Vagina (tissue), 2 donors: ENCODE data around the gene PADI3.

Experiments
- POLR2A ChIP-seq, 2 donors: fragments of 450-650 bp; IDR thresholded peaks; one replicate each; pipeline ENCODE4 v1.6.1; 2017; ENCODE audit warnings: antibody characterized with exemption in 2 of 2, mild to moderate bottlenecking in 2 of 2, moderate library complexity in 2 of 2
- POLR2AphosphoS5 ChIP-seq, 2 donors: sonication (generic); formaldehyde crosslinking; IDR thresholded peaks; one replicate each; pipeline ENCODE4 v1.9.0; 2017; ENCODE audit warnings: antibody characterized with exemption in 2 of 2, mild to moderate bottlenecking in 2 of 2, low read depth in 1 of 2; ENCODE audit not compliant: insufficient read depth in 1 of 2
- TF ChIP-seq, protein P1 (sequence below), 3 experiments: fragments of 450-650 bp in 2 of 3; fragments of 200-600 bp in 1 of 3; sonication (generic) in 1 of 3; IDR thresholded peaks; one replicate each; pipeline ENCODE4 v1.5.1; 2017 to 2019; ENCODE audit warnings: antibody characterized with exemption in 3 of 3, mild to moderate bottlenecking in 2 of 3, moderate library complexity in 2 of 3

DNA sequence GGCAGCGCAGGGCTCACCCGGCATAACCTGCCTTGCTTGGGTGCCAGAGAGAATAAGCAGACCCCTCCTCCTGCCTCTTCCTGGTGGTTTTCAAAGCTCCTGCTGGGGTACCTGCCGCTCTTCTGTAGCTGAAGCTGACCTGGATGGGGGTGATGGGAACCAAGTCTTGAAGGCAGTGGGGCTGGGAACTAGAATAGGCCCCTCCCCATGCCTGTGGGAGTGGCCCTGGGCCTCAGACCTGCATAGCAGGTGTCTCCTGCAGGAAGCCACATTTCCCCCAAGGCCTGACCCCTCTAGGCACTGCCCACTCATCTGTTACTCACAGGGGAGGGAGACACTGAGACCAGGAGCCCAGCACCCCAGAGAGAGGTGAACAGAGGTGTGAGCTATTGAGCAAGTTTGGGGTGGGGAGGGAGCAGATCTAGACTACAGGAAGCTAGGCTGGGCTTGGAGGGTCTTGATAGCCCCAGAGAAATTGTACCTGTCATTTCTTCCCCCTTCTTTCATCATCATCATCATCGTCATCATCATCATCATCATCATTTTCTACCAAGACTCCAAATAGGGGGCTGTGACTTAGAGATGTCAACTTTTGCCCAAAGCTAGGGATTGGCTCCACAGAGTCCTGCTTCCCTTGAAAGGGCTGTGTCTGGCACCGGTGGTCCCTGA, 33.9 kb upstream of the PADI3 start:
- TF ChIP-seq, protein P1, sequence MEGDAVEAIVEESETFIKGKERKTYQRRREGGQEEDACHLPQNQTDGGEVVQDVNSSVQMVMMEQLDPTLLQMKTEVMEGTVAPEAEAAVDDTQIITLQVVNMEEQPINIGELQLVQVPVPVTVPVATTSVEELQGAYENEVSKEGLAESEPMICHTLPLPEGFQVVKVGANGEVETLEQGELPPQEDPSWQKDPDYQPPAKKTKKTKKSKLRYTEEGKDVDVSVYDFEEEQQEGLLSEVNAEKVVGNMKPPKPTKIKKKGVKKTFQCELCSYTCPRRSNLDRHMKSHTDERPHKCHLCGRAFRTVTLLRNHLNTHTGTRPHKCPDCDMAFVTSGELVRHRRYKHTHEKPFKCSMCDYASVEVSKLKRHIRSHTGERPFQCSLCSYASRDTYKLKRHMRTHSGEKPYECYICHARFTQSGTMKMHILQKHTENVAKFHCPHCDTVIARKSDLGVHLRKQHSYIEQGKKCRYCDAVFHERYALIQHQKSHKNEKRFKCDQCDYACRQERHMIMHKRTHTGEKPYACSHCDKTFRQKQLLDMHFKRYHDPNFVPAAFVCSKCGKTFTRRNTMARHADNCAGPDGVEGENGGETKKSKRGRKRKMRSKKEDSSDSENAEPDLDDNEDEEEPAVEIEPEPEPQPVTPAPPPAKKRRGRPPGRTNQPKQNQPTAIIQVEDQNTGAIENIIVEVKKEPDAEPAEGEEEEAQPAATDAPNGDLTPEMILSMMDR (IDR thresholded peaks at IDR 0.05), result no peak
- TF ChIP-seq POLR2A (IDR thresholded peaks at IDR 0.05) (no peak), POLR2AphosphoS5 (IDR thresholded peaks at IDR 0.05; ENCODE audit: insufficient read depth in 1 of 2, low read depth in 1 of 2) (no peak)
